ENCODE results near the gene ANKRD6.

The ANKRD6 gene

GRCh38 chr6:89506716-89507617 lies 74.0 kb downstream of the ANKRD6 start:
- DNase-seq (ENCODE audit: low read depth in 1 of 2, low spot score in 1 of 2) = no peak

- no peak for DNase-seq (ENCODE audit: low read depth in 1 of 2, low spot score in 1 of 2)
Observed at GRCh38 chr6:89508755-89509563, 76.0 kb downstream of the ANKRD6 start.

- DNase-seq (ENCODE audit: low read depth in 1 of 2, low spot score in 1 of 2) = no peak
Observed at GRCh38 chr6:89509777-89510281, 76.9 kb downstream of the ANKRD6 start.

DNA sequence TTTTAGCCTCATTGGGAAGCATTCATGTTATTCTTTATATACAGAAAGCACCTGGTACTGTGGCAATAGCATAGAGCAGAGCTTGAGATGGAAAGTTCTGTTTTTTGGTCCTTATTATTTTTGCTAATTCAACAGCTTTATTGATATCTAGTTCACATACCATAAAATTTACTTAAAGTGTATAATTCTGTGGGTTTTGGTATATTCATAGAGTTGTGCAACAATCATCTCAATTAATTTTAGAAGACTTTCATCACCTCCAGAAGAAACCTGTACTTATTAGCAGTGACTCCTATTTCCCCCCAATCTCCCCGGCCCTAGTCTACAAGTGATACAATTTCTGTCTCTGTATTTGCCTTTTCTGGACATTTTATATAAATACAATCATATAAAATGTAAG lies 77.4 kb downstream of the ANKRD6 start:
- DNase-seq (ENCODE audit: low read depth in 1 of 2, low spot score in 1 of 2) = no peak

DNA sequence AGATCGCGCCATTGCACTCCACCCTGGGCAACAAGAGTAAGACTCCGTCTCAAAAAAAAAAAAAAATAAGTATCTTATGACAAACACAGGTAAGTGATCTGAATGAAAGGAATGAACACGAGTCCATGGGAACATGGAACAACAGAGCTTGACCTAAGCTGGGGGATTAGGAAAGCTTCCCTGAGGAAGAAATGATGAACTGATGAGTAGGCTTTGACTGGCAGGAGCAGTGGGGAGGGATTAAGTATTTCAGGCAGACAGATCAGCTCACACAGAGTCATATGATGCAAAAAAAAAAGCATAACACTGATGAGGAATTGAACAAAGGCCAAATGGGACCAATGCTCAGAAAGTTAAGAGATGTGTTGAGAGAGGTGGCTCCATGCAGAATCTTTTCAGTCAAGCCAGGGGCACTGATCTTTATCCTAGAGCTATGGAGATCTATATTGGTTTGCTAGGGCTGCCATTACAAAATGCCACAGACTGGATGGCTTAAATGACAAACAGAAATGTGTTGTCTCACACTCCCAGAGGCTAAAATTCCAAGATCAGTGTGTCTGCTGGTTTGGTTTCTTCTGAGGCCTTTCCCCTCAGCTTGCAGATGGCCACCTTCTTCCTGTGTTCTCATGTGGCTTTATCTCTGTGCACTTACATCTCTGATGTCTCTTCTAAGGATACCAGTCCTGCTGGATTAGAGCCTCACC lies 85.6 kb downstream of the ANKRD6 start:
- no peak for DNase-seq (ENCODE audit: low read depth in 1 of 2, low spot score in 1 of 2)

GRCh38 chr6:89520736-89521135 lies 87.8 kb downstream of the ANKRD6 start:
- DNase-seq (ENCODE audit: low read depth in 1 of 2, low spot score in 1 of 2) = no peak

DNA sequence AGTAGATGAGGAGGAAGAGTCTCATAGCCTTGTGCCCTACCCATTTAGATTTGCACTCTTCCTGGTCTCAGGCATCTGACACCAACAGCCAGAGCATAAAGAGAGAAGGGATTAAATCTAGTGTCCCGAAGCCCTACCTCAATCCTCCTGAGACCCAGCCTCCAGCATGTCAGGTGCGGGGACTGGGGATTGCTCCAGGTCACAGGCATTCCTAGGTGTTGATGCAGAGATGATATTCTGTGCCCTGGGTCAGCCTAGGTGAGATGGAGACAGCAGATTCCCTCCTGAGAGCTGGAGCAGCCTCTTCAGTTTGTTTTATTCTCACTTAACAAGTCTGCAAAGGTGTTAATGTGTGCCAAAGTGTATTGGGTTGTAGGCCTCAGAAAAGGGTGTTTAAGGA lies 89.8 kb downstream of the ANKRD6 start:
- no peak for DNase-seq (ENCODE audit: low read depth in 1 of 2, low spot score in 1 of 2)

DNA sequence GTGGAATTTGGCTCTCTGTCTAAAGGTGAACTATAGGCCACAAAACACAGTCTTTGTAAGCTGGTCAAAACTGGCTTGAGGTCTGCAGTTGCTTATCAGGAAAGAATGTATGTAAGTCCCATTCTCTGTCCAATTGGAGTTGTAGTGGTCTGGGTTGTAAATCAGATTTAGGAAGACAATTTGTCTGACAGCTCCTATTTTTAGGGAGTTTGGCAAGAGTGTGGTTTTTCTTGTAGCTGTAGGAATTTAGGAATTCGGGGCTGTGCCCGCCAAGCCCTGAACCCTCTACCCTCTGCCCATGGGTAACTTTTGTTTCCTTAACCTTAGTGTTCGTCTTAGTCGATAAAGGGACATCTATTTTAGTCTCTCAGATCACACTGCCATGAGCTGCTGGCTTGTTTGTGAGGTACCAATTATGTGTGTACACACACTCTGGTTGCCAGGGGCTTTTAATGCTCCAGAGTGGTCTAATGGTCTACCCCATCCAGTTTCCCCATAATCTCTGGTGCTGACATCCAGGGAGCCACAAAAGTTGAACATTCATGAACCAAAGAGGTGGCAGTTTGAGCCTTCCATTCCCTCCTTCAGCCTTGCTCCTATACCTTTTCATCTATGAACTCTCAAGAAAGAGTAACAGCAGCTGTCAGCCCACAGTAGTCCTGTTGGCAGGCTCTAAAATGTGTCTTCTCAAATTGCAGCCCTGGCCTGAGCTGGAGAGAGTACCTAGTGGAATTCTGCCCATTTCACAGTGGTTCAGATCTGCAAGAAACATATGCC lies 93.0 kb downstream of the ANKRD6 start:
- no peak for DNase-seq (ENCODE audit: low read depth in 1 of 2, low spot score in 1 of 2)

DNA sequence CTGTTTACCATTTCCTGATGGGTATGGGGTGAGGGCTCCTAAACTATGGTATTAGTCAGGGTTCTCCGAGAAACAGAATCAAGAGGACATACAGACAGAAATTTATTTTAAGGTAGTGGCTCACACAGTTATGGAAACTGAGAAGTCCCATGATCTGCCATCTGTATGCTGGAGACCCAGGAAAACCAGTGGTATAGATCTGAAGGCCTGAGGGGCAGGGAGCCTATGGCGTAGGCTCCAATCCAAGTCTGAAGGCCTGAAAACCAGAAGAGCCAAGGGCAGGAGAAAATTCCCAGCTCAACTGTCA lies 93.6 kb downstream of the ANKRD6 start:
- DNase-seq (ENCODE audit: low read depth in 1 of 2, low spot score in 1 of 2) = no peak

GRCh38 chr6:89527634-89528033 lies 94.7 kb downstream of the ANKRD6 start:
- DNase-seq (ENCODE audit: low read depth in 1 of 2, low spot score in 1 of 2) = no peak

DNA sequence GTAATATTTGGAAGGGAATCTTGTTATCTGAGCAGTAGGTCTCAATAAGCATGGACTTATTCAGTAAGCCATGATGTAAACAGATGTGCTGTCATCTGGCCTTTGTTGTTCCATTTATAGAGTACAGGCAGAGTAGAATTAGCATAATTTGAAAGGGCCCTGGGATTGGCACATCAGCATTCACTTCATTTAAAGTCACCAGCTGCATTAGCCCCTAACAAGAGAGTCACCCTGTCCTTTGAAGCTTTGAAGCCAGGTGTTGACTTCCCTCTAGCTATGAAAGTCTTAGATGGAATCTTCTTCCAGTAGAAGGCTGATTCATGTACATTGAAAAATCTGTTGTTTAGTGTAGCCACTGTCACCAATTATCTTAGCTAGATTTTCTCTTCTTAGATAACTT lies 95.9 kb downstream of the ANKRD6 start:
- no peak for DNase-seq (ENCODE audit: low read depth in 1 of 2, low spot score in 1 of 2)

- DNase-seq (ENCODE audit: low read depth in 1 of 2, low spot score in 1 of 2) = no peak
Observed at GRCh38 chr6:89530982-89531381, 98.0 kb downstream of the ANKRD6 start.

DNA sequence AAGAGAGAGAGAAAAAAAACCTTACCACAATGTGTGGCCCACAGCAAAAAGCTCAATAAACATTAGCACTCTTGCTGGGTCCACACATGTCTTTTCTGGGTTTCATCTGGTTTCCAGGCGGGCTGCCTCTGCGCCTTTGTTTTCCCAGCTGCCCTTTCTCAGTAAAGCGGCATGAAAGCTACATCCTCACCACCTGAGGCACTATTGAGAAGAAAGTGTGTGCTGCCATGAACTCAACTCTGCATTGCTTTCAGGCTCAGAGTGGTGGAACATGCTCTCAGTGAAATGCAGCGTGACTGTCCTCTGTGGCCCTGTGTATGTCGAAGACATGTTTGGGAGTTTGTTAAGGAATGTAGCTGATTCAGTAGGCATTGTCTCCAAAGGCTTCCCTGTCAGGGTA lies 103.3 kb downstream of the ANKRD6 start:
- no peak for DNase-seq (ENCODE audit: low read depth in 1 of 2, low spot score in 1 of 2)

- no peak for DNase-seq (ENCODE audit: low read depth in 1 of 2, low spot score in 1 of 2)
Observed at GRCh38 chr6:89539779-89540178, 106.8 kb downstream of the ANKRD6 start.

- DNase-seq (ENCODE audit: low read depth in 1 of 2, low spot score in 1 of 2) = no peak
Observed at GRCh38 chr6:89542081-89542857, 109.3 kb downstream of the ANKRD6 start.

GRCh38 chr6:89542866-89543265 lies 109.9 kb downstream of the ANKRD6 start:
- no peak for DNase-seq (ENCODE audit: low read depth in 1 of 2, low spot score in 1 of 2)

- no peak for DNase-seq (ENCODE audit: low read depth in 1 of 2, low spot score in 1 of 2)
Observed at GRCh38 chr6:89547281-89547680, 114.3 kb downstream of the ANKRD6 start.

DNA sequence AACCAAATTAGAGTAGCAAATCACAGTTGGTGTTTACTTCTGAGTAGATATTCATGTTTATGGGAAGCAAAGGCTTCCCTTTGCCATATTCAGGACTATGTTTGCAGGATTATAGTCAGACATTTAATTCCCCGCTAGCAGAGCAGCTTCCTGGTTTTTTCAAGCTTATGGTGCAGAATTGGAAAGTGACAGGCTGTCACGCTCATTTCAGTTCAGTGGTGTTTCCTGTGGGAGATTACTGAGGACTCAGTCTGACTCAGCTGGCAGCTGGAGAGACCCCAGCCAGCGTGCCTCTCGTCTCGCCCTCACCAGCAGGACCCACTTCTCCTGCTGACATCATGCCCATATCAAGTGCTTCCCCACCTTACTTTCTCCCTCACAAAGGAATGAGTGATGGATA lies 120.5 kb downstream of the ANKRD6 start:
- no peak for DNase-seq (ENCODE audit: low read depth in 1 of 2, low spot score in 1 of 2)

DNA sequence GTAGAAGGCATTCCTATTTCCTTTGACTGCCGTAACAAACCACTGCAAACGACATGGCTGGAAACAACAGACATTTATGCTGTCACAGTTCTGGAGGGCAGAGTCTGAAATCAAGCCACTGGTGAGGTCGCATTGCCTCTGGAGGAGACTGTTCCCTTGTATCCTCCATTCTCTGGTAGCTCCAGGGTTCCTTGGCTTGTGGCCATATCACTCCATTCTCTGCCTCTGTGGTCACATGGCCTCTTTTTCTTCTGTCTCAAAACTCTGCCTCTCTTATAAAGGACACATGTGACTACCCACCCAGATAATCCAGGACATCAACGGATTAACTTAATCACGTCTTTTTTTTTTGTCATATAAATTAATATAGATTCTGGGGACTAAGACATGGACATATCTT lies 121.2 kb downstream of the ANKRD6 start:
- DNase-seq (ENCODE audit: low read depth in 1 of 2, low spot score in 1 of 2) = no peak

GRCh38 chr6:89555031-89555430 lies 122.1 kb downstream of the ANKRD6 start:
- no peak for DNase-seq (ENCODE audit: low read depth in 1 of 2, low spot score in 1 of 2)

All from activated CD4-positive, alpha-beta T cell treated with anti-CD3 and anti-CD28 coated beads, Interleukin-2, amount 50 U/mL, for 24 hours (primary cell).